ENCODE results near the gene RABGAP1L.

GRCh38 chr1:174248041-174248440 is 88.7 kb downstream of the RABGAP1L start:
- TF ChIP-seq CTCF (conservative IDR thresholded peaks at IDR 0.05) = no peak
- TF ChIP-seq EZH2 (IDR thresholded peaks at IDR 0.05; ENCODE audit: low read depth) = no peak
